MM.1S (cell line): Measurements from ENCODE around the gene TRAPPC4.

Experiments used
- CTCF ChIP-seq: fragments of 300-600 bp; sonication (generic); IDR thresholded peaks from 2 replicates; pipeline ENCODE4 v1.5.1; 2016; ENCODE audit warnings: antibody characterized with exemption, low read length, mixed read lengths
- EZH2phosphoT487 ChIP-seq: fragments of 300-600 bp; sonication (generic); IDR thresholded peaks from 2 replicates; pipeline ENCODE4 v1.6.1; 2018; ENCODE audit warnings: antibody characterized with exemption, low read length

- TF ChIP-seq CTCF (no peak), EZH2phosphoT487 (no peak)
These were observed 42.5 kb upstream of the TRAPPC4 start for GRCh38 chr11:118975771-118976709.
